CD4-positive, alpha-beta T cell treated with Interleukin-15 for 4 hours (primary cell): ENCODE data around the gene CERS2.

Experiments used
- DNase-seq: peaks from one replicate; pipeline ENCODE4 v3.0.0-alpha.2; 2020; ENCODE audit warnings: low spot score

CERS2 gene

DNA sequence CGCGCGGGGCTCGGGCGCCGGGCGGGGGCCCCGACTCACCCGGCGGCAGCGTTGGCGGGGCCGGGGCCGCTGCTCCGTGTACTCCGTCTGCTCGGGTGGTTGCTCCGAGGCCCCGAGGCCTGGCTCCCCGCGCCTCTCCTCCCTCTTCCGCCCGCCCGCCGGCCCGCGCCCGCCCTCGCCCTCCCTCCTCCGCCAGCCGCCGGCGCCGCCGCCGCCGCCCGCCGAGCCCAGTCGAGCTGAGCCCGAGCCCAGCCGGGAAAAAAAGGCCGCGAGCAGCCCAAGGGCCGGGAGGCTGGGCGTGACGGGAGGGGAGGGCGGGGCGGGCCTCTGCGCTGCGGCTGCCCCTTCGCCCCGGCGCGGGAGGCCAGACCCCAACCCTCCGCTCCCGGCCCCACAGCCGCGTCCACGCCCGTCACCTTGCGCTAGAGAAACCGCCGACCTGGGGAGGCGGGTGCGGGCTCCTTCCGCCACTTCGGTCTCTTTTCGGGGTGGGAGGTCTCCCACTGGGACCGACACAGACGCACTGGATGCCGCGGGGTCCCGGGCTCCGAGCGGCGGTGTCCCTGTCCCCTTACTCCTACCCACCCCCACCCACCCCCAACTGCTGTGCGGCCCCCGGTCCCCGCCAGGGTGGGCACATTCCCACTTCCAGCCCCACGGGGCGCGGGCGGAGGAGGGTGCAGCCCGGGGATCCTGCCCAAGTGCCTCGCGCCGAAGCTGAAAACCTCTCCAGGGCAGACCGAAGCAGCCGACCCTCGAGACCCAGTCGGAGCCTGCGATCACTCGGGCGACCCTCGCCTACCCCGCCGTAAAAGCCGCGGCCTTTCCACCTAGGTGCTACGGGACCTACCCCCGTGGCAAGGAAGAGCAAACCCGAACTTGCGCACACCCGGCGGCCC is at the start of gene CERS2:
CERS2 (minus strand) TSS at position 256 of the 899 bp plus-strand sequence. CDS start 5,745 bp downstream, outside the sequence.
- DNase-seq, result peak; percentile 77

GRCh38 chr1:151013518-151013917 is 38.9 kb upstream of the CERS2 start:
- no peak for DNase-seq

GRCh38 chr1:151012684-151013471 is 38.2 kb upstream of the CERS2 start:
- DNase-seq, result no peak

- no peak for DNase-seq
Measured at GRCh38 chr1:151011154-151011850, 36.7 kb upstream of the CERS2 start.

GRCh38 chr1:151010346-151010726 is 35.7 kb upstream of the CERS2 start:
- no peak for DNase-seq

DNA sequence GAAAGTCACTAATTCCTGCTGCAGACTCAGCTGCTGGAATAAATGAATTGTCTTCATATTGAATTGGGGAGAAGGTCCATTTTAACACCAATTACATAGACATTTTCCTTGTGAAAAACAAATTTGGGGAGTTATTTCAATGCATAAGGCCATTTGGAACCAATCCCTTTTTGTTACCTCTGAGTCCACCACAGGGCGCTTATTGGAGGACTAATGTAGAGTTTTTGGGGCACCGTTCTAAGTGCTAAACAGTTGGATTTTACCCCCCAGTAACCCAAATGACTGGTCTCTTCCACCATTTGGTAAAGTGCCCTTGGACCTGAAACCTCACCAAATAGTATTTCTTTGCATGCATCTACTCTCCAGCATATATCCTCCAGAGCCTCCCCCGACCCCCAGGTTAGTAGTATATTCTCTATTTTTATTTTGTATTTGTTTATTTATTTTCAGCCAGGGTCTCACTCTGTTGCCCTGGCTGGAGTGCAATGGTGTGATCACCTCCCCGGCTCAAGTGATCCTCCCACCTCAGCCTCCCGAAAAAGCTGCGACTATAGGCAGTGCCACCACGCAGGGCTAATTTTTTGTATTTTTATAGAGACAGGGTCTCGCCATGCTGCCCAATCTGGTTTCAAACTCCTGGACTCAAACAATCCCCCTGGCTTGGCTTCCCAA is 35.2 kb upstream of the CERS2 start:
- DNase-seq, result no peak

DNA sequence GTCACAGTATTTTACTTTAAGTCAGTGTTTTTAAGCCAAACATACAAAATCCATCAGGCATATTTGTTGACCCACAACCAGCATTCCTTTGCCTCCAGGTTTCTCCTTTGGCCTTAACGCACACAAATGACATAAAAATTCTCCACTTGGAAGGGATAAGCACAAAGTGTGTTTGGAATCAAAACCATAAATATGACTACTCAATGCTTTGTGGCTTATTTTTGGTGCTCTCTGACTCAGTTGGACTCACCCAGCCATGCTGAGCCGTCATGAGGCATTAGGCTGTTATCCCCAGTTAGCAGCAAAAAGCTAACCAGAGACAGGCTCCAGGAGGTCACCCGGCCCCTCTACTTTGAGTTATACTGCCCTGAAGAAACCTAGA is 34.6 kb upstream of the CERS2 start:
- DNase-seq, result no peak

DNA sequence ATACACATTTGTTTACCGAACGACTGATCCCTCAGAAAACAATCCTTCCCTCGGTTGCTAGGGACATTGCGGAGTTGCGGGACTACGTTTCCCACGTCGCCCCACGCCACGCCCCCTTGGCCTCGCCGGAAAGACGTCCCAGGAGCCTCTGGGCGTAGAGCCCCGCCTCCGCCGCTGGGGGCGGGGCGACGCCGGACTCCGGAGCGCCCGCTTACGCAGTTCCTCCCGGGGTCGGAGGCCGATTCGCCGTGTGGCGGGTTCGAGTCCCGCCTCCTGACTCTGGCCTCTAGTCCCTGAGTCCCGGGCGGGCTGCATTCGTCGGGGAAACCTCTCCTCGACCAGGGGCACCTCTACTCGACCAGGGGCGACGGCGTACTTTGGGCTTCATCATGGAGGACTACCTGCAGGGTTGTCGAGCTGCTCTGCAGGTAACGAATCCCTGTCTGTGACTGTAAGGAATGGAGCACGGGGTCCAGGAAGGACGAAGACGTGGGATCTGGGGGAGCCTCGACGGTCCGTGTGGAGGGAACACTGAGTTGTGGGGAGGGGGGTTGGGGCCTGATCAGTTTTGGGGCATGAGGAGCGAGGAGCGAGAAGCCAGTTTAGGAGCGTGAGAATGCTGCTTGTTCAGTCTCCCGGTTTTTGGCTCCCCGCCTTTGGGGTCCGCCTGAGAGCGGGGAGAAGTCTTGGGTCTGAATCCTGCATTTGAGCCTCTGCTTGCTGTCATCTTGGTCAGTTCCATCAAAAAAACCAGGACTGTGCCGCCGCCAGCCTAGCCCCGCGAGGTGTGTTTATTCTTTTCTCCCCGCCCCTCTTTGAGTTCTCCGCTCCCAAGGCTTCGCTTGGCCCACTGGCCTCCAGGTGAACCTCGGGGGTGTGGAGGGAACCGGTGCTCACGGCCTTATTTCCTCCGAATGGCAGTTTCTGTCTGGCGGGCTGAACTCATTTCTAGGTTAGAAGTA is 33.9 kb upstream of the CERS2 start, which contains the start of gene PRUNE1:
PRUNE1 (plus strand) TSS at position 206 of the 962 bp plus-strand sequence; CDS start at position 390, 184 bp downstream.
- DNase-seq, result peak; percentile 99

GRCh38 chr1:151007853-151008243 is 33.2 kb upstream of the CERS2 start:
- no peak for DNase-seq

DNA sequence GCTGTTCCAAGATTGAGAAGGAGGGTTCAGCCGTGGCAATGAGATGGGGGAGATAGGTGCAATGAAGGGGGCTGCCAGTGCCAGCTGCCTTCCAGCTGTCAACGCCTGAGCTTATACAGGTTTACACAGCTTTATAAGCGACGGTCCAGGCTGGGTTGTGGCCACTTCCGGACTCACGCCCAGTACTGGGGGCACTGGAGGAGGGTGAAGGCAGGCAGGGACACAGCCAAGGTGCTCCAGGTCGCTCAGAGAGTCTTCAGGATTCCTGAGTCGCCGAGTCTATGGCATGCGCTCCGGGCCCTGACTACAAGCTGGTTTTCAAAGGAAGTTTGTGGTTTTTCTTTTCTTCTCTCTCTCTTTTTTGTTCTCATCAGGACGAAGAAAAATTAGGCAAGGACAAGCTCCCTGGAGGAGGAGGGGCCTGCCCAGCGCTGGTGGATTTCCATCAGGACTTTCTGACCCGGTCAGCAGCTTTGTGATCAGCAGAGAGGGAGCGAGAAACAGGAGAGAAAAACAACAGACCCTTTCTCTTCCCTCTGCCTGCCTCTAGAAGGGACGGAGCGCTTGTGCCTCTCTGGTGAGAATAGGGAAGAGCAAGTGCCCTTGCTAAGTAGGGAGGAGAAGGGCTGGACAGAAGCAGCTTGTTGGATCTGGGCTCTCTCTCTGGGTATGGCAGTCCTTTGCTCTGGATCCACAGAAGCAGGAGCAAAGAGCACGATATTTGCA is 31.9 kb upstream of the CERS2 start, which contains the start of gene MINDY1:
MINDY1 (minus strand) TSS at position 576 of the 726 bp plus-strand sequence. CDS start 4,285 bp downstream, outside the sequence.
- DNase-seq, result peak; percentile 25

DNA sequence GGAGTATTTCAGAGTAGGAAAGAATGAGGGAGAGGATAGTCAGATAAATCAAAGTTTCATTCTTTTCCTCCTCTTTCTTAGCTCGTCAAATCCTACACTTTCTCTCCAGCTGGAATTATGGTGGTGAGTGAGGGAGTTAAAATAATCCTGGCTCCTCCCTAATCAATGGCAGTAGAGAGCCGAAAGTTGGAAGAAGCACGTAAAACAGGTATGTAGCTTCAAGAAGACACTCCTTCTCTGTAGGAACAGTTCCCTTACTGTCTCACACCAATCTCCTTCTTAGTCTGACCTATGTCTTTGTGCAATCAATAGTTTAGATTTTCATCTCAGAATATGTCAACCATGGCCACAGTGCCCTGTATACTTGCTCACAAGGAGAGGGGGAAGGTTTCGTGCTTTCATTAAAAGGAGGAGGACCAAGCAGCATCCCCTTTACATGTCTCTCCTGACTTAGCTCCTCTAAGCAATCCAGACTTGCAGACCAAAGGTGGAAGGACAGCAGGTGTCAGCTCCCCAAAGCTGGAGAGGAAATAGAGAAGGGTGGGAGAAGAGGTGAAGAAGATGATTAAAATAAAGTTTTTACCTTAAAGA is 31.2 kb upstream of the CERS2 start:
- no peak for DNase-seq

DNA sequence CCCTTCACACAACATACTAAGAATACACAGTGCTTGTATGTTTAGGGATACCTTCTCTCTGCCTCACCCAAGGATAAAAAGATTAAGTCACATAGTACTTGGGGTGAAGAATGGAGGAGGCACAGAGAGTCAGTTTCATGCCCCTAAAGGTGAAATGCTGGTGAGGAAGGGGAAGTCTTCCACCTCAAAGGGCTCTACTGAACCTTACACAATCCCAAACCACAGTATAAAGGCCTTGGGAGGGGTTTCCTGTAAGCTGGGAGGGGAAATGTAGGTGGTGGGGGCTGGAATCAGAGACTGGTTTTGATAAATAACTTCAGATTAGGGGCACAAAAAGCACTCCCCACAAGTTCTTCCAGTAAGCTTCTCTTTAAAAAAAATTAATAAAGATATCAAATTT is 28.5 kb upstream of the CERS2 start:
- DNase-seq, result no peak

GRCh38 chr1:151002611-151003010 is 28.0 kb upstream of the CERS2 start:
- DNase-seq, result no peak

GRCh38 chr1:151002051-151002450 is 27.4 kb upstream of the CERS2 start:
- DNase-seq, result no peak

- no peak for DNase-seq
Measured at GRCh38 chr1:151001602-151002001, 27.0 kb upstream of the CERS2 start.

DNA sequence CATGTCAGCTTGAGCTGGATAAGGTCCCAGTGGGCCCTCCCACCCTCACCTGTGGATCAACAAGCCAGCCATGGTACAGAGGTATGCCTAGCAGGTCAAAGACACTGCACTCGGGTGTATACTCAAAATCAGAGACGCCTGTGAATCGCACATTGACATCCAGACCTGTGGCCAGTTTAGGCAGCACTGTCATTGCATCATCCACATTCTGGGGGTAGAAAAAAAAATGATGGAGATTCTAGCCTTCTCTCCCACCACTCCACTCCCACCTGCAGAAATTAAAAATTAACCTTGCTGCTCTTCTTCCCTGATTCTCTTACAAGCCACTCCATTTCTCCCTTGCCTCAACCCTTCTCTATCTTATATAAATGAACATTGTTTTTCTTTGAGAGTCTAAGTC is 25.8 kb upstream of the CERS2 start:
- DNase-seq, result no peak

GRCh38 chr1:150999926-151000325 is 25.3 kb upstream of the CERS2 start:
- no peak for DNase-seq

GRCh38 chr1:150999051-150999674 is 24.5 kb upstream of the CERS2 start:
- no peak for DNase-seq

- no peak for DNase-seq
Measured at GRCh38 chr1:150997949-150998348, 23.3 kb upstream of the CERS2 start.
